ENCODE measurements around the gene ATP7A. TPM values are rescaled to one million over a fixed set of nuclear protein-coding genes. Genes with fewer than 3 reads are reported as not detected.

The ATP7A gene
- total RNA-seq, 1 experiment from 2014 or later = 2.1 TPM

DNA sequence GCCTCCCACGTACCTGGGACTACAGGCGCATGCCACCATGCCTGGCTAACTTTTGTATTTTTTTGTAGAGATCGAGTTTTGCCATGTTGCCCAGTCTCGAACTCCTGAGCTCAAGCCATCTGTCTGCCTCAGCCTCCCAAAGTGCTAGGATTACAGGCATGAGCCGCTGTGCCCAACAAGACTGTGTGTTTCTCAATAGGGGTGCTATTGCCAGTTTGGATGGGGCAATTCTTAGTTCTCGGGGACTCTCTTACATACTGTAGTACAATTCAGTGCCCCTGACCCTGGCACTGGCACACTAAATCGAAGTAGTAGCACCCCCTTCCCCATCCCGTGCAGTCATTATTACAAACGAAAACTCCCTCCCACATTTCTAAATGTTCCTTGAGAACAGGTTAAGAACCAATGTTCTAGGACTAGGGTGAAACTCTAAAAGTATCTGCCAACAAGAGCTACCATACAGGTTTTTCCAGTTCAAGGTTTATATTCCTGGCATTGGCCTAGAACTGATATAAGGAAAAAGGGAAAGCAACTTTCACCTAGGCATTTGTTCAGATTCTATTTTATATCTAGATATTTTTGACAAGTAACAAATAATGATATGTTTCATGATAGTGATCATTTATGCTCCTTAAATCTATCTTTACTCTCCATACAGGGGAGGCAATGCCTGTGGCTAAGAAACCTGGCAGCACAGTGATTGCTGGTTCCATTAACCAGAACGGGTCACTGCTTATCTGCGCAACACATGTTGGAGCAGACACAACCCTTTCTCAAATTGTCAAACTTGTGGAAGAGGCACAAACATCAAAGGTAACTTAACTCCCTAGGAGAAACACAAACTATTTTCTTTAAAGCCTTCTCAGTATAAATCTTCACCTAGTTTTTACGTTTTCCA lies 109.3 kb downstream of the ATP7A start:
- H2BK5ac ChIP-seq (ENCODE audit: insufficient read length, low read length) = no peak overlapping the region
- no peaks in the 10 kb centered on the region for H3K23me2 ChIP-seq (ENCODE audit: insufficient read length, low read depth, low read length, poor library complexity, severe bottlenecking)
- peak overlapping the region in 1 of 3 experiments; percentile 9; a peak in 2 of 7 replicates for H3K27ac Mint-ChIP-seq
- H2AFZ ChIP-seq (ENCODE audit: low read length) = no peak overlapping the region
- H3K4ac ChIP-seq (ENCODE audit: low read depth, low read length) = no peak overlapping the region
- no peak overlapping the region for H2BK15ac ChIP-seq (ENCODE audit: low read depth, low read length)
- H3K4me3 Mint-ChIP-seq = no peak overlapping the region
- H2BK20ac ChIP-seq (ENCODE audit: low read depth, low read length, poor library complexity, severe bottlenecking) = no peak overlapping the region
- H3K23ac ChIP-seq (ENCODE audit: insufficient read length, low read depth, low read length) = no peak overlapping the region
- H3K79me2 ChIP-seq (ENCODE audit: insufficient read depth, low read length) = no peaks in the 10 kb centered on the region
- peaks cover 58 to 67% of the 10 kb centered on the region in 2 experiments for H3K9me3 Mint-ChIP-seq
- no peaks in the 10 kb centered on the region for H3K27me3 ChIP-seq (ENCODE audit: insufficient read depth, low read length)
- no peak overlapping the region for H3K4me2 ChIP-seq (ENCODE audit: insufficient read depth, insufficient read length, low read length)
- H3K9ac ChIP-seq (ENCODE audit: extremely low read depth, insufficient read length, low read length) = no peak overlapping the region
- H4K20me1 ChIP-seq (ENCODE audit: control insufficient read depth, insufficient read depth, insufficient read length) = no peaks in the 10 kb centered on the region
- no peak overlapping the region for H3K18ac ChIP-seq (ENCODE audit: insufficient read length, low read depth, low read length)
- H2BK120ac ChIP-seq (ENCODE audit: low read depth, low read length, poor library complexity, severe bottlenecking) = no peak overlapping the region
- no peak overlapping the region for H4K8ac ChIP-seq (replicated peaks; ENCODE audit: insufficient read length, low read depth, low read length)
- no peak for DNase-seq
- TF ChIP-seq CTCF (conservative IDR thresholded peaks at IDR 0.05) = no peak
- no peaks in the 10 kb centered on the region for H3K4me1 ChIP-seq (ENCODE audit: insufficient read depth, low read length)
- H3T11ph ChIP-seq (ENCODE audit: low read length) = no peak overlapping the region
- H3K9me3 ChIP-seq (ENCODE audit: control insufficient read depth, low read depth, low read length) = peaks cover 8% of the 10 kb centered on the region
- H3K27ac ChIP-seq (ENCODE audit: insufficient read length, low read depth, low read length) = no peak overlapping the region
- no peaks in the 10 kb centered on the region for H3K27me3 Mint-ChIP-seq (ENCODE audit: low read depth)
- H3K4me1 Mint-ChIP-seq = peaks cover 7 to 8% of the 10 kb centered on the region in 2 experiments; a peak in 3 of 4 replicates
- H3K79me1 ChIP-seq (ENCODE audit: insufficient read depth, low read depth, low read length, poor library complexity, severe bottlenecking) = no peaks in the 10 kb centered on the region
- peaks cover 0 to 9% (median 0%) of the 10 kb centered on the region in 3 experiments; a peak in 3 of 7 replicates for H3K36me3 Mint-ChIP-seq (ENCODE audit: insufficient read depth in 1 of 3, low read depth in 3 of 3)
- no CpG with 5 or more reads among the region's 12 CpGs for WGBS (ENCODE audit: extremely low coverage, insufficient read length, low lambda C conversion rate)
- H4K5ac ChIP-seq (ENCODE audit: insufficient read length, low read depth, low read length) = no peak overlapping the region
- no peak overlapping the region for H2AK5ac ChIP-seq (ENCODE audit: insufficient read length, low read length)
- H2BK12ac ChIP-seq (ENCODE audit: insufficient read length, low read depth, low read length) = no peak overlapping the region
- H3K56ac ChIP-seq (ENCODE audit: insufficient read length, low read depth, low read length) = no peak overlapping the region
- no peak overlapping the region for H3K14ac ChIP-seq (ENCODE audit: insufficient read depth, low read length)
- H4K91ac ChIP-seq (ENCODE audit: insufficient read length, low read depth, low read length) = no peak overlapping the region
